GM12873 (cell line): ENCODE results near the gene DPP10.

Experiments used
- CTCF ChIP-seq: IDR thresholded peaks from 2 replicates; pipeline ENCODE4 v1.5.1; 2012; ENCODE audit warnings: low read depth, mild to moderate bottlenecking, moderate library complexity, low read length, control low read depth; ENCODE audit not compliant: insufficient read depth; ENCODE audit errors: missing control alignments

DPP10 gene

GRCh38 chr2:114843963-114844362 is 401.5 kb downstream of the DPP10 start:
- TF ChIP-seq CTCF = no peak

- TF ChIP-seq CTCF = no peak
Measured at GRCh38 chr2:114857196-114857595, 414.8 kb downstream of the DPP10 start.

- TF ChIP-seq CTCF = no peak
Measured at GRCh38 chr2:114859726-114860510, 417.5 kb downstream of the DPP10 start.

GRCh38 chr2:114862243-114862642 is 419.8 kb downstream of the DPP10 start:
- no peak for TF ChIP-seq CTCF

- no peak for TF ChIP-seq CTCF
Measured at GRCh38 chr2:114864901-114865300, 422.5 kb downstream of the DPP10 start.

- TF ChIP-seq CTCF = no peak
Measured at GRCh38 chr2:114880046-114880445, 437.6 kb downstream of the DPP10 start.

GRCh38 chr2:114919985-114920384 is 477.5 kb downstream of the DPP10 start:
- no peak for TF ChIP-seq CTCF
